ENCODE results near the gene CHAF1A. TPM values are rescaled to one million over a fixed set of nuclear protein-coding genes. Genes with fewer than 3 reads are reported as not detected.

CHAF1A gene
- total RNA-seq, 1 experiment from 2014 or later: 52.7 TPM

GRCh38 chr19:4454747-4455718, 52.6 kb downstream of the CHAF1A start:
- DNase-seq (ENCODE audit: low spot score): peak; percentile 68

GRCh38 chr19:4455719-4456475, 53.5 kb downstream of the CHAF1A start:
- DNase-seq (ENCODE audit: low spot score): peak; percentile 67

- peak; percentile 63 for DNase-seq (ENCODE audit: low spot score)
Measured at GRCh38 chr19:4456476-4456842, 54.0 kb downstream of the CHAF1A start.

GRCh38 chr19:4456843-4457653, 54.6 kb downstream of the CHAF1A start:
- no peak for DNase-seq (ENCODE audit: low spot score)

- peak; percentile 96 for DNase-seq (ENCODE audit: low spot score)
Measured at GRCh38 chr19:4457654-4458395, 55.4 kb downstream of the CHAF1A start, which contains the start of gene UBXN6. Gene UBXN6, minus strand, starts transcription at chr19:4457794. Its CDS starts 97 bp downstream, at chr19:4457697.

GRCh38 chr19:4464815-4465581, 62.6 kb downstream of the CHAF1A start:
- no peak for DNase-seq (ENCODE audit: low spot score)

GRCh38 chr19:4467835-4468234, 65.4 kb downstream of the CHAF1A start:
- no peak for DNase-seq (ENCODE audit: low spot score)

- peak; percentile 100 for DNase-seq (ENCODE audit: low spot score)
Measured at GRCh38 chr19:4471403-4472173, 69.1 kb downstream of the CHAF1A start.

- DNase-seq (ENCODE audit: low spot score): no peak
Measured at GRCh38 chr19:4472174-4472974, 69.9 kb downstream of the CHAF1A start, which contains the start of gene HDGFL2. Gene HDGFL2, plus strand, starts transcription at chr19:4472297. Its CDS starts 54 bp downstream, at chr19:4472351.

GRCh38 chr19:4473011-4473762, 70.7 kb downstream of the CHAF1A start:
- no peak for DNase-seq (ENCODE audit: low spot score)

GRCh38 chr19:4473763-4474513, 71.5 kb downstream of the CHAF1A start:
- DNase-seq (ENCODE audit: low spot score): no peak

- peak; percentile 27 for DNase-seq (ENCODE audit: low spot score)
Measured at GRCh38 chr19:4474514-4475022, 72.1 kb downstream of the CHAF1A start.

- DNase-seq (ENCODE audit: low spot score): peak; percentile 66
Measured at GRCh38 chr19:4477034-4477801, 74.8 kb downstream of the CHAF1A start.

- no peak for DNase-seq (ENCODE audit: low spot score)
Measured at GRCh38 chr19:4482721-4483364, 80.4 kb downstream of the CHAF1A start.

- DNase-seq (ENCODE audit: low spot score): no peak
Measured at GRCh38 chr19:4483385-4483784, 80.9 kb downstream of the CHAF1A start.

Measured in A172 (cell line).